ENCODE data around the gene MYO1F. TPM values are rescaled to one million over a fixed set of nuclear protein-coding genes. Genes with fewer than 3 reads are reported as not detected.
"Not testable (repeated sequence)": the region's sequence is repeated elsewhere in the genome, so short reads cannot be mapped to it uniquely, and the experiment has no call there.

Gene MYO1F
- total and polyA plus RNA-seq, 2 donors (not counting 1 experiment from before 2014, with no cell fraction given) = 76.3 to 126 TPM

DNA sequence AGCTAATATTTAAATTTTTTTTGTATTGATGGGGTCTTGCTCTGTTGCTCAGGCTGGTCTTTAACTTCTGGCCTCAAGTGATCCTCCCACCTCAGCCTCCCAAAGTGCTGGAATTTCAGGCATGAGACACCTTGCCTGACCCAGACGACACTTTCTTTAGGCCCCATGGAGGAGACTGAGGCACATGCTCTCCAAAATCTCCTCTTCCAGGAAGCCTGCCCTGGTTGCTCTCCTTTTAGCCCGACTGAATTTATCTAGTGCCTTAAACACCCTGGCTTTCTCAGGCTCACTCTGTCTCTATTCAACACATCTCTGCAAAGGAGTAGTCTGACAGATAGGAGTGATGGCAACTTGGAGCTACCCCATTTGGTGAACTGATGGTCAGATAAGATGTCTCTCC, 18.9 kb downstream of the MYO1F start:
- TF ChIP-seq EZH2 (IDR thresholded peaks at IDR 0.05; ENCODE audit: borderline replicate concordance, insufficient read depth, low read depth, low read length, poor library complexity, severe bottlenecking) = no peak
- TF ChIP-seq, protein P1, sequence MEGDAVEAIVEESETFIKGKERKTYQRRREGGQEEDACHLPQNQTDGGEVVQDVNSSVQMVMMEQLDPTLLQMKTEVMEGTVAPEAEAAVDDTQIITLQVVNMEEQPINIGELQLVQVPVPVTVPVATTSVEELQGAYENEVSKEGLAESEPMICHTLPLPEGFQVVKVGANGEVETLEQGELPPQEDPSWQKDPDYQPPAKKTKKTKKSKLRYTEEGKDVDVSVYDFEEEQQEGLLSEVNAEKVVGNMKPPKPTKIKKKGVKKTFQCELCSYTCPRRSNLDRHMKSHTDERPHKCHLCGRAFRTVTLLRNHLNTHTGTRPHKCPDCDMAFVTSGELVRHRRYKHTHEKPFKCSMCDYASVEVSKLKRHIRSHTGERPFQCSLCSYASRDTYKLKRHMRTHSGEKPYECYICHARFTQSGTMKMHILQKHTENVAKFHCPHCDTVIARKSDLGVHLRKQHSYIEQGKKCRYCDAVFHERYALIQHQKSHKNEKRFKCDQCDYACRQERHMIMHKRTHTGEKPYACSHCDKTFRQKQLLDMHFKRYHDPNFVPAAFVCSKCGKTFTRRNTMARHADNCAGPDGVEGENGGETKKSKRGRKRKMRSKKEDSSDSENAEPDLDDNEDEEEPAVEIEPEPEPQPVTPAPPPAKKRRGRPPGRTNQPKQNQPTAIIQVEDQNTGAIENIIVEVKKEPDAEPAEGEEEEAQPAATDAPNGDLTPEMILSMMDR (IDR thresholded peaks at IDR 0.05) = no peak
- no peak overlapping the region for H3K27ac Mint-ChIP-seq
- H3K27me3 Mint-ChIP-seq = no peaks in the 10 kb centered on the region

DNA sequence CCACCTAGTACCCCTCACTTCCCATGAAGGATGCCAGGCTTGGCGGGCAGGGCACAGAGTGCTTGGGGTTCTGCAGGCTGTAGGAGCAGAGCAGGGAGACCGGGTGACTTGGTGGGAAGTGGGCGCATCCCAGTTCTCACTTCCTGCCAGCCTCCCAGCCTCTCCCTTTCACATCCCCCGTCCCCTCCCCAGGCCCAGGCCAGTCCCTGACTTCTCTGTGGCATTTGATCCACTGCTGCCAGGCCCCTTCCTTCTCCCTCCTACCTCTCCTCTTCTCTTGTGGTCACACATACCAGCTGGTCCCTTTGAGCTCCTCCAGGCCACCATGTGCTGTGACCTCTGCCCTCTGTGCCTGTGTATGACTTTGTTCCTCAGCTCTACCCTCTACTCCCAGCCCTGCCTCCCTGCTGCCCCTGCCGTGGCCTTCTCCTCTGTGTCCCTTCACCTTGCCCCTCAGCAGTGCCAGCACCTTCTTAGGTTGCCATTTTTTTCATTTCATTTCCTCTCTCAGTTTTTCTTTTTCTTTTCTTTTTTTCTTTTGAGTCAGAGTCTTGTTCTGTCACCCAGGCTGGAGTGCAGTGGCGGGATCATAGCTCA, 19.5 kb downstream of the MYO1F start:
- TF ChIP-seq, protein P1 (IDR thresholded peaks at IDR 0.05) = no peak
- TF ChIP-seq EZH2 (IDR thresholded peaks at IDR 0.05; ENCODE audit: borderline replicate concordance, insufficient read depth, low read depth, low read length, poor library complexity, severe bottlenecking) = no peak
- DNase-seq = no peak
- 92% methylated on average over 1 of the region's 6 CpGs for WGBS (ENCODE audit: insufficient coverage)
- no peaks in the 10 kb centered on the region for H3K9me3 Mint-ChIP-seq (ENCODE audit: insufficient read depth)
- Histone ChIP-seq H3K4me2 (replicated peaks; ENCODE audit: low read depth, low read length, poor library complexity, severe bottlenecking) (no peak overlapping the region), H3K9ac (ENCODE audit: low read length) (no peak overlapping the region), H3K4me1 (ENCODE audit: control insufficient read depth in 2 of 2, insufficient read depth in 2 of 2, low read length in 2 of 2) (no peaks in the 10 kb centered on the region), H2AFZ (ENCODE audit: insufficient read depth, low read depth, low read length, poor library complexity, severe bottlenecking) (no peak overlapping the region), H3K36me3 (replicated peaks in 1 of 2; ENCODE audit: control extremely low read depth in 1 of 2, control insufficient read depth in 1 of 2, extremely low read depth in 1 of 2, insufficient read depth in 2 of 2, low read length in 1 of 2) (peaks cover 0 to 19% of the 10 kb centered on the region in 2 experiments), H3K4me3 (ENCODE audit: control extremely low read depth in 1 of 5, extremely low read depth in 1 of 5, insufficient read depth in 1 of 5, low read depth in 2 of 5, low read length in 4 of 5) (no peak overlapping the region), H3K9me3 (ENCODE audit: control extremely low read depth in 1 of 3, control insufficient read depth in 2 of 3, insufficient read depth in 1 of 3, low read length in 2 of 3) (no peaks in the 10 kb centered on the region), H3K27me3 (replicated peaks in 1 of 4; ENCODE audit: control extremely low read depth in 1 of 4, control insufficient read depth in 3 of 4, insufficient read depth in 4 of 4, low read length in 3 of 4) (no peaks in the 10 kb centered on the region), H3K27ac (ENCODE audit: low read length in 2 of 2) (no peak overlapping the region), H4K20me1 (ENCODE audit: control insufficient read depth, insufficient read depth, low read length, poor library complexity, severe bottlenecking) (peaks cover 5% of the 10 kb centered on the region), H3K79me2 (ENCODE audit: control insufficient read depth, insufficient read depth, low read length) (peaks cover 13% of the 10 kb centered on the region)
- H3K4me1 Mint-ChIP-seq = no peaks in the 10 kb centered on the region
- CTCF ChIA-PET = interaction anchor here (0.7 to 3.3 kb wide), 2 partner anchors 11 to 21 kb away, joined by 3 to 13 read pairs; no protein-coding TSS in a partner anchor
- POLR2A ChIA-PET = interaction anchor here (0.6 kb wide), 1 partner anchor 22 kb away, joined by 3 read pairs; no protein-coding TSS in a partner anchor
- no peaks in the 10 kb centered on the region for H3K27me3 Mint-ChIP-seq
- H3K4me3 Mint-ChIP-seq = no peak overlapping the region
- no peak overlapping the region for H3K27ac Mint-ChIP-seq
- no peak for ATAC-seq (ENCODE audit: low read depth)
- intact Hi-C loops (cut with micrococcal nuclease) = no loop called here

More for the DNA sequence above, 18.9 kb downstream of the MYO1F start:
- H3K9me3 ChIP-seq (ENCODE audit: control extremely low read depth in 1 of 3, control insufficient read depth in 2 of 3, insufficient read depth in 1 of 3, low read length in 2 of 3) = no peaks in the 10 kb centered on the region
- POLR2A ChIA-PET = no interaction called here
- no peaks in the 10 kb centered on the region for H3K27me3 ChIP-seq (replicated peaks in 1 of 4; ENCODE audit: control extremely low read depth in 1 of 4, control insufficient read depth in 3 of 4, insufficient read depth in 4 of 4, low read length in 3 of 4)
- 86% methylated on average over 1 of the region's 2 CpGs for WGBS (ENCODE audit: insufficient coverage)
- peaks cover 0 to 13% of the 10 kb centered on the region in 2 experiments for H3K36me3 ChIP-seq (replicated peaks in 1 of 2; ENCODE audit: control extremely low read depth in 1 of 2, control insufficient read depth in 1 of 2, extremely low read depth in 1 of 2, insufficient read depth in 2 of 2, low read length in 1 of 2)
- H3K79me2 ChIP-seq (ENCODE audit: control insufficient read depth, insufficient read depth, low read length) = peaks cover 15% of the 10 kb centered on the region
- intact Hi-C loops (cut with micrococcal nuclease) = no loop called here
- no peak overlapping the region for H3K4me3 ChIP-seq (ENCODE audit: control extremely low read depth in 1 of 5, extremely low read depth in 1 of 5, insufficient read depth in 1 of 5, low read depth in 2 of 5, low read length in 4 of 5)
- no peak overlapping the region for H3K9ac ChIP-seq (ENCODE audit: low read length)
- H3K4me1 Mint-ChIP-seq = no peaks in the 10 kb centered on the region
- no peak overlapping the region for H3K27ac ChIP-seq (ENCODE audit: low read length in 2 of 2)
- ATAC-seq (ENCODE audit: low read depth) (no peak), DNase-seq (no peak)
- peaks cover 5% of the 10 kb centered on the region for H4K20me1 ChIP-seq (ENCODE audit: control insufficient read depth, insufficient read depth, low read length, poor library complexity, severe bottlenecking)
- CTCF ChIA-PET = interaction anchor here (1.7 to 3.3 kb wide), 2 partner anchors 20 to 23 kb away, joined by 4 to 13 read pairs; no protein-coding TSS in a partner anchor
- H2AFZ ChIP-seq (ENCODE audit: insufficient read depth, low read depth, low read length, poor library complexity, severe bottlenecking) = no peak overlapping the region
- no peaks in the 10 kb centered on the region for H3K4me1 ChIP-seq (ENCODE audit: control insufficient read depth in 2 of 2, insufficient read depth in 2 of 2, low read length in 2 of 2)
- H3K4me2 ChIP-seq (replicated peaks; ENCODE audit: low read depth, low read length, poor library complexity, severe bottlenecking) = no peak overlapping the region
- H3K9me3 Mint-ChIP-seq (ENCODE audit: insufficient read depth) = no peaks in the 10 kb centered on the region
- no peak overlapping the region for H3K4me3 Mint-ChIP-seq

DNA sequence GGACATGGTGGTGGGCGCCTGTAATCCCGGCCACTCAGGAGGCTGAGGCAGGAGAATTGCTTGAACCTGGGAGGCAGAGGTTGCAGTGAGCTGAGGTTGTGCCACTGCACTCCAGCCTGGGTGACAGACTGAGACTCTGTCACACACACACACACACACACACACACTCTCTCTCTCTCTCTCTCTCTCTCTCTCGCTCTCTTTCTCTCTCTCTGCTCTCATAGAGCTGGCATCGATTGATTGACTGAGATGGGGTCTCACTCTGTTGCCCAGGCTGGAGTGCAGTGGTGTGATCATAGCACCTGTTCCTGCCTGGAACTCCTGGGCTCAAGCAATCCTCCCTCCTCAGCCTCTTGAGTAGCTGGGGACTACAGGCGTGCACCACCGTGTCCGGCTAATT, 23.5 kb downstream of the MYO1F start:
- CTCF ChIA-PET; H3K27ac ChIP-seq (ENCODE audit: low read length in 2 of 2); H2AFZ ChIP-seq (ENCODE audit: insufficient read depth, low read depth, low read length, poor library complexity, severe bottlenecking); H3K9me3 Mint-ChIP-seq (ENCODE audit: insufficient read depth); H3K4me1 Mint-ChIP-seq; H3K4me3 ChIP-seq (ENCODE audit: control extremely low read depth in 1 of 5, extremely low read depth in 1 of 5, insufficient read depth in 1 of 5, low read depth in 2 of 5, low read length in 4 of 5); H3K9ac ChIP-seq (ENCODE audit: low read length); H3K79me2 ChIP-seq (ENCODE audit: control insufficient read depth, insufficient read depth, low read length); H3K27me3 ChIP-seq (replicated peaks in 1 of 4; ENCODE audit: control extremely low read depth in 1 of 4, control insufficient read depth in 3 of 4, insufficient read depth in 4 of 4, low read length in 3 of 4); DNase-seq; H4K20me1 ChIP-seq (ENCODE audit: control insufficient read depth, insufficient read depth, low read length, poor library complexity, severe bottlenecking); H3K9me3 ChIP-seq (ENCODE audit: control extremely low read depth in 1 of 3, control insufficient read depth in 2 of 3, insufficient read depth in 1 of 3, low read length in 2 of 3); H3K27me3 Mint-ChIP-seq; H3K4me1 ChIP-seq (ENCODE audit: control insufficient read depth in 2 of 2, insufficient read depth in 2 of 2, low read length in 2 of 2); intact Hi-C loops (cut with micrococcal nuclease); ATAC-seq (ENCODE audit: low read depth); H3K4me2 ChIP-seq (replicated peaks; ENCODE audit: low read depth, low read length, poor library complexity, severe bottlenecking); H3K27ac Mint-ChIP-seq; POLR2A ChIA-PET; H3K4me3 Mint-ChIP-seq: not testable (repeated sequence)
- WGBS (ENCODE audit: insufficient coverage) = 97% methylated on average over 4 of the region's 7 CpGs
- H3K36me3 ChIP-seq (replicated peaks in 1 of 2; ENCODE audit: control extremely low read depth in 1 of 2, control insufficient read depth in 1 of 2, extremely low read depth in 1 of 2, insufficient read depth in 2 of 2, low read length in 1 of 2) = peaks cover 0 to 34% of the 10 kb centered on the region in 2 experiments

Measured in B cell (primary cell).